ENCODE data around the gene EIPR1. TPM values are rescaled to one million over a fixed set of nuclear protein-coding genes. Genes with fewer than 3 reads are reported as not detected.

Gene EIPR1
- total and polyA plus RNA-seq, 2 donors, result 21.3 to 31.9 TPM

DNA sequence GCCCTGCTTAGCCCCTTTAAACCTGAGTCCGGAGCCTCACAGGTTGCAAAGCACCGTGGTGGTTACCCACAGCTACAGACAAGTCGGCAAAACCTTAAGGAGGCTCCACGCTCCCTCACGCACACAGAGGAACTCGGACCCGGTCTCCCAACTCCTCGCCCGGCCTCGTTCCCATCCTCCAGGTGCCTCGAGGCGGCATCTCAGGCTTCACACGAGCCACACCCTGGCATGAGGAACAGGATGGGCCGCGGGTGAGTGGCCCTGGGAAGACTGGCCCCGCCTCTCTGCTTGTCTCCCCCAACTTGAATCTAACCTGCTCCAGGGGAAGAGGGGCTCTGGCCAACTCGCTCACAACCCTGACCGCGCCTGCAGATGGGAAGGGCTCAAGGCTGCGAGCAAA is 97.4 kb downstream of the EIPR1 start:
- no peak for DNase-seq (ENCODE audit: low read depth in 6 of 9, low spot score in 9 of 9)
- H3K9me3 ChIP-seq (ENCODE audit: control insufficient read depth in 2 of 2, insufficient read depth in 1 of 2, low read length in 1 of 2), result peaks cover 1 to 6% of the 10 kb centered on the region in 2 donors
- no peaks in the 10 kb centered on the region for H3K27me3 ChIP-seq (ENCODE audit: control insufficient read depth in 2 of 2, insufficient read depth in 1 of 2, low read length in 1 of 2)
- no peak overlapping the region for H3K27ac ChIP-seq (ENCODE audit: low read depth in 1 of 2, low read length in 1 of 2)
- H3K4me1 ChIP-seq (ENCODE audit: control insufficient read depth in 2 of 2, insufficient read depth in 2 of 2, low read length in 2 of 2), result no peaks in the 10 kb centered on the region
- H3K4me3 ChIP-seq (ENCODE audit: low read length in 2 of 2), result no peak overlapping the region
- WGBS, result 84% methylated on average over 20 of the region's 20 CpGs
- peaks cover 0 to 3% of the 10 kb centered on the region in 2 donors for H3K36me3 ChIP-seq (ENCODE audit: control insufficient read depth in 2 of 2, insufficient read depth in 2 of 2, low read length in 1 of 2)

DNA sequence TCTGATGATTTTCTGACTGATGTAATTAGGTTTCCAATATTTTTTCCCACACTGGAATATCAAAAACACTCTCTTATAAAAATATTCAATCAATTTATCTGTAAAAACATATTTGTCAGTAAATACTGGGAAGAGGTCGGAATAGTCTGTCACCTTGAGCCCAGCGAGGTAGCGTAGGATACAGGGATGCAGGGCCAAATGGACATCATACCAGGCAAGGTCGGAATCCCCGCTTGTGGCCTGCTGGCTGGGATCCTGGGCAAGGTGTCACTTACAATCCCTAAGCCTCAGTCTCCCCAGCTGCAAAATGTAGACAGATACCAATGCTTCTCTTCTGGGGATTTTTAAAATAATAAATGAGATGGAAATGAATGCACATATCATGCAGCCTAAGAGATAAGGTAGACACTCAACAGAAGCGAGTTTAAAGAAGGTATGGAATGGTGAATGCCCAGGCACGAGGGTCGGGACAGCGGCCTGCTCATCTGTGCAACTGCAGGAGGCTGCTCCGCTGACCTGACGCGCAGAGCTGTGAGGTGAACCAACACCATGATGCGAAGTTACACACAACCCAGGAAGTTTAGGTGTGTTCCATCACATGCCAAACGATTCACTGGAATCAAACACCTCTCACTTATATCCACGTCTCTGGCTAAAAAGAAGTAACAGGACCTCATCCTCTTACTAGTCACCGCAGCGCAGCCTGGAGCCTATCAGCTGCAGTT is 98.2 kb downstream of the EIPR1 start:
- DNase-seq (ENCODE audit: low read depth in 6 of 9, low spot score in 9 of 9), result no peak
- no peak overlapping the region for H3K4me3 ChIP-seq (ENCODE audit: low read length in 2 of 2)
- WGBS, result 93% methylated on average over 17 of the region's 17 CpGs

DNA sequence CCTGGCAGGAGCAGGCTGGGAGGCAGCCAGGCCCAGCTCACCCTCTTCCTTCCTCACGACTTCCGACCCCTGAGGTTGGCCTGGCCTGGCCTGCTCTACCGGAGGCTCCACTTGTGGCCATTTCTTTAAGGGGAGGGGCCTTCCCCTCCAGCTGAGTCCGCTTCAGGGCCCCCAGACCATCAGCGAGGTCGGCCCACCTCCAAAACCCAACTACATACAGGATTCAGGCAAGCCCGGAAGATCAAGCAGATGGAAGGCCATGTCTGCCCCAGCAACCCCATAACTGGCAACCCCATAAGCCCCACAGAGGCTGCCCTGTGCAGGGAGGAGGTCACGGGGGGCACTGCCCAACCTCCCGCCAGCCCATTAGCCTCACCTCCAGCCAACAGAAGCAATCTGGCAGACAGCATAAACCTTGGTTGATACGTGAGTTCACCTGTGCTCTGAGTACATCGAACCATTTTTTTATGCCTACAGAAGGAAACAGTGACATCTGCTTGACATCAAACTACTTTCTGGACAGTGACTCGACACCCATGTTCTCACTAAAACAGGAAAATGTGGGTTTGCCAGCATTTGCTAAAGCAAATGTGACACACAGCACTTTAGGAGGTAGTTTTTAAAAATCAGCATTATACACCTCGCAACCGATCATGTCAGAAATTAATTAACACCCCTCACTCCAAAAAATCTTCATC is 98.9 kb downstream of the EIPR1 start:
- peaks cover 1 to 6% of the 10 kb centered on the region in 2 donors for H3K9me3 ChIP-seq (ENCODE audit: control insufficient read depth in 2 of 2, insufficient read depth in 1 of 2, low read length in 1 of 2)
- peak in 1 of 9 donors; percentile 12 for DNase-seq (ENCODE audit: low read depth in 6 of 9, low spot score in 9 of 9)
- 88% methylated on average over 14 of the region's 14 CpGs for WGBS
- no peak overlapping the region for H3K4me3 ChIP-seq (ENCODE audit: low read length in 2 of 2)
- no peaks in the 10 kb centered on the region for H3K4me1 ChIP-seq (ENCODE audit: control insufficient read depth in 2 of 2, insufficient read depth in 2 of 2, low read length in 2 of 2)
- peak overlapping the region in 1 of 2 donors; percentile 12 for H3K27ac ChIP-seq (ENCODE audit: low read depth in 1 of 2, low read length in 1 of 2)
- peaks cover 0 to 3% of the 10 kb centered on the region in 2 donors for H3K36me3 ChIP-seq (ENCODE audit: control insufficient read depth in 2 of 2, insufficient read depth in 2 of 2, low read length in 1 of 2)
- no peaks in the 10 kb centered on the region for H3K27me3 ChIP-seq (ENCODE audit: control insufficient read depth in 2 of 2, insufficient read depth in 1 of 2, low read length in 1 of 2)

More for the DNA sequence above, 98.2 kb downstream of the EIPR1 start:
- Histone ChIP-seq H3K9me3 (ENCODE audit: control insufficient read depth in 2 of 2, insufficient read depth in 1 of 2, low read length in 1 of 2) (peaks cover 1 to 6% of the 10 kb centered on the region in 2 donors), H3K4me1 (ENCODE audit: control insufficient read depth in 2 of 2, insufficient read depth in 2 of 2, low read length in 2 of 2) (no peaks in the 10 kb centered on the region), H3K27ac (ENCODE audit: low read depth in 1 of 2, low read length in 1 of 2) (no peak overlapping the region), H3K27me3 (ENCODE audit: control insufficient read depth in 2 of 2, insufficient read depth in 1 of 2, low read length in 1 of 2) (no peaks in the 10 kb centered on the region), H3K36me3 (ENCODE audit: control insufficient read depth in 2 of 2, insufficient read depth in 2 of 2, low read length in 1 of 2) (peaks cover 0 to 3% of the 10 kb centered on the region in 2 donors)

DNA sequence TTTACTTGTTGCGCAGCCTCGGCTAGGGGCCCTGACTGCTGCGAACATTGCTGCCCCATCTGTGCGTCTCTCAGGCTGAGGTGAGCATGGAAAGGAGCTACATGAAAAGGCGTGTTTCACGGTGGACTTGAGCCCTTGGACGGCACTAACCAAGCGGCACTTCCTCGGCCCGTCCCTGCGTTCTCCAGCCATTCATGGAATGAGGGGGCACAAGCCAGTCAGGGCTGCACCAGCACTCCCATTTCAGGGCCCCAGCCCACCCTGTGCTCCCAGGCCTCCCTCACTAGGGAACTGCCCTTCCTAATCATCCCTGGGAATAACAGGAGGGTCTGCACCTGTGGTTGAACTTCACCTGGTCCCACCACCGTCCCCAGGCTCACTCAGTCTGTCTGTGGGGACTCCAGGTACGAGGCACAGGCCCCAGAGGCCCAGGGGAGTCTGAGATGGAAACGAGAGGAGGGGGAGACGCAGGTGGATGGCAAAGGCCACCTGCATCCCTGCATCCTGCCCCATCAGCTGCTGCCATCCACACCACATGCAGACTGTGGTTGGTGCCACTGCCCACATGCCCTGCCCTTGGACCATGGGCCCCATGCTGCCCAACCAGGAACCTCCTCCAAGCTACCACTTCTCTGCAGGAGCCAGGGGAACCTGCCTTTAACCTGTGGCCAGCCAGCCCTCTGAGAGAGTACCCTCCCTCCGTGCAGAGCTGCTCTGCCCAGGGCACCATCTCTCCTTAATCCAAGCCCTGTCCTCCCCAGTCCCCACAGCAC is 99.7 kb downstream of the EIPR1 start:
- H3K36me3 ChIP-seq (ENCODE audit: control insufficient read depth in 2 of 2, insufficient read depth in 2 of 2, low read length in 1 of 2), result peaks cover 0 to 3% of the 10 kb centered on the region in 2 donors
- no peaks in the 10 kb centered on the region for H3K27me3 ChIP-seq (ENCODE audit: control insufficient read depth in 2 of 2, insufficient read depth in 1 of 2, low read length in 1 of 2)
- DNase-seq (ENCODE audit: low read depth in 6 of 9, low spot score in 9 of 9), result no peak
- no peak overlapping the region for H3K27ac ChIP-seq (ENCODE audit: low read depth in 1 of 2, low read length in 1 of 2)
- H3K4me1 ChIP-seq (ENCODE audit: control insufficient read depth in 2 of 2, insufficient read depth in 2 of 2, low read length in 2 of 2), result no peaks in the 10 kb centered on the region
- no peak overlapping the region for H3K4me3 ChIP-seq (ENCODE audit: low read length in 2 of 2)
- 98% methylated on average over 16 of the region's 16 CpGs for WGBS
- peaks cover 1 to 6% of the 10 kb centered on the region in 2 donors for H3K9me3 ChIP-seq (ENCODE audit: control insufficient read depth in 2 of 2, insufficient read depth in 1 of 2, low read length in 1 of 2)

DNA sequence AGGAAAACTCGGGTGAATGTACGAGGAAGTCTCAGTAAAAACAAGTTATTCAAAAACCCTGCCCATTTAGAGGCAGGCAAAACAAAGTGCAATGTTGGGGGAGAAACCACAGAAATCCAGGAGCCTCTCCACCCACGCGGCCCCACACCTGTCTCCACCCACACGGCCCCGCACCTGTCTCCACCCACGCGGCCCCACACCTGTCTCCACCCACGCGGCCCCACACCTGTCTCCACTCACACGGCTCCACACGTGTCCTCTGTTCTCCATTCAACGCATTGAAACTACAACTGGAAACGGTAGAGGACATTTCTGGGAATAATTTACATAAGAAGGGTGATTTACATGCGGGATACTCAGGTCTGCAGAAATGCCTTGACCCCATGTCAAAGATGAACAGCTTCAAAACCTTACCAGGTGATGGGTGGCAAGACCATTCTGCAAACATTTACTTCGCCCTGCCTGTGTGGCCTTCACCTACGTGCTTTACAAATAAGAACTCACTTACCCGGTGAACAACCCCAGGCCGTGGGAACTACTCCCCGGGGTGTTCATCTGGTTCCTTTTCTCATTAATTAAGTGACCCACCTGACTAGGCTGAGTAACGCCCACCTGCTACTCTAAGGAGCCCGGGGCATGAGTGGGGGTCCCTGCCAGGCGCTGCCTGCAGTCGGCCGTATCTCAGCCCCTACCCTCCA is 100.4 kb downstream of the EIPR1 start:
- Histone ChIP-seq H3K4me1 (ENCODE audit: control insufficient read depth in 2 of 2, insufficient read depth in 2 of 2, low read length in 2 of 2) (no peaks in the 10 kb centered on the region), H3K27ac (ENCODE audit: low read depth in 1 of 2, low read length in 1 of 2) (no peak overlapping the region), H3K27me3 (ENCODE audit: control insufficient read depth in 2 of 2, insufficient read depth in 1 of 2, low read length in 1 of 2) (no peaks in the 10 kb centered on the region), H3K36me3 (ENCODE audit: control insufficient read depth in 2 of 2, insufficient read depth in 2 of 2, low read length in 1 of 2) (peaks cover 0 to 3% of the 10 kb centered on the region in 2 donors), H3K4me3 (ENCODE audit: low read length in 2 of 2) (no peak overlapping the region), H3K9me3 (ENCODE audit: control insufficient read depth in 2 of 2, insufficient read depth in 1 of 2, low read length in 1 of 2) (peaks cover 1 to 6% of the 10 kb centered on the region in 2 donors)
- DNase-seq (ENCODE audit: low read depth in 6 of 9, low spot score in 9 of 9), result no peak
- WGBS, result 89% methylated on average over 25 of the region's 25 CpGs

DNA sequence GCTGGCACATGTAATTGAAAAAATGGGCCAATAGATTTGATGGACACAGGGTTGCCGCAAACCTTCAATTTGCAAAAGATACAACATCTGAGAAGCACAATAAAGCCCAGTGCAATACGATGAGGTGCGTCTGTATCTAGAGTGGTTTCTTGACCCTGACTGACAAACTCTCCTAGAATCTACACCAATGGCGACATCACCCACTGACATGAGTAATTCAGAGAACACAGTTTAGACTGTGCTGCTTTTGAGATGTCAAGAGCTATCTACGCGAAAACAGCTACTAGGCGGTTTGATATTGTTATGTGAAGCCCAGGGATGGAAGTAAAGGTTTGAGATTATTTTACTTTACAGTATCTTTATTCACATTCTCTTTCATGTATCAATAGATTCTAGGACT is 104.9 kb downstream of the EIPR1 start:
- Histone ChIP-seq H3K4me3 (ENCODE audit: low read length in 2 of 2) (no peak overlapping the region), H3K27me3 (ENCODE audit: control insufficient read depth in 2 of 2, insufficient read depth in 1 of 2, low read length in 1 of 2) (no peaks in the 10 kb centered on the region), H3K36me3 (ENCODE audit: control insufficient read depth in 2 of 2, insufficient read depth in 2 of 2, low read length in 1 of 2) (peaks cover 0 to 5% of the 10 kb centered on the region in 2 donors), H3K4me1 (ENCODE audit: control insufficient read depth in 2 of 2, insufficient read depth in 2 of 2, low read length in 2 of 2) (no peaks in the 10 kb centered on the region), H3K9me3 (ENCODE audit: control insufficient read depth in 2 of 2, insufficient read depth in 1 of 2, low read length in 1 of 2) (peaks cover 0 to 6% of the 10 kb centered on the region in 2 donors), H3K27ac (ENCODE audit: low read depth in 1 of 2, low read length in 1 of 2) (no peak overlapping the region)
- 99% methylated on average over 7 of the region's 7 CpGs for WGBS
- DNase-seq (ENCODE audit: low read depth in 6 of 9, low spot score in 9 of 9), result no peak

DNA sequence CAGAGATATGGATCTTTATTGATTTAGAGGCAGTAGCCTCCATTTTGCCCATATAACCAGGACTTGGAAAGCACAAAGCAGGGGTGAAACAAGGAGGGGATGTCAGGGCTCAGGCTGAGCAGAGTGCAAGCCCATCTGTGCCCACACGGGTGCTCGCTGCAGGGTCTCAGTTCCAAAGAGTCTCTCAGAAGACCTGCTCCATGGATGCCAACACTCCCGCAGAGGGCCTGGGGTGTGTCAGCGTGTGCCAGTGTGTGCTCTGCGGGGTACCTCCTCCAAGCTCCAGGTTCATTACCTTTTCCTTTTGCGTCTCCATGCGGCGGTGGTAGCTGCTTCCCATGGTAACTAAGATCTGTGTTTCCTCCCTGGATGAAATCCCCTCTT is 107.5 kb downstream of the EIPR1 start:
- 98% methylated on average over 8 of the region's 8 CpGs for WGBS
- Histone ChIP-seq H3K9me3 (ENCODE audit: control insufficient read depth in 2 of 2, insufficient read depth in 1 of 2, low read length in 1 of 2) (no peaks in the 10 kb centered on the region), H3K27ac (ENCODE audit: low read depth in 1 of 2, low read length in 1 of 2) (no peak overlapping the region), H3K36me3 (ENCODE audit: control insufficient read depth in 2 of 2, insufficient read depth in 2 of 2, low read length in 1 of 2) (peaks cover 0 to 5% of the 10 kb centered on the region in 2 donors), H3K4me3 (ENCODE audit: low read length in 2 of 2) (no peak overlapping the region), H3K4me1 (ENCODE audit: control insufficient read depth in 2 of 2, insufficient read depth in 2 of 2, low read length in 2 of 2) (no peaks in the 10 kb centered on the region), H3K27me3 (ENCODE audit: control insufficient read depth in 2 of 2, insufficient read depth in 1 of 2, low read length in 1 of 2) (no peaks in the 10 kb centered on the region)
- no peak for DNase-seq (ENCODE audit: low read depth in 6 of 9, low spot score in 9 of 9)

DNA sequence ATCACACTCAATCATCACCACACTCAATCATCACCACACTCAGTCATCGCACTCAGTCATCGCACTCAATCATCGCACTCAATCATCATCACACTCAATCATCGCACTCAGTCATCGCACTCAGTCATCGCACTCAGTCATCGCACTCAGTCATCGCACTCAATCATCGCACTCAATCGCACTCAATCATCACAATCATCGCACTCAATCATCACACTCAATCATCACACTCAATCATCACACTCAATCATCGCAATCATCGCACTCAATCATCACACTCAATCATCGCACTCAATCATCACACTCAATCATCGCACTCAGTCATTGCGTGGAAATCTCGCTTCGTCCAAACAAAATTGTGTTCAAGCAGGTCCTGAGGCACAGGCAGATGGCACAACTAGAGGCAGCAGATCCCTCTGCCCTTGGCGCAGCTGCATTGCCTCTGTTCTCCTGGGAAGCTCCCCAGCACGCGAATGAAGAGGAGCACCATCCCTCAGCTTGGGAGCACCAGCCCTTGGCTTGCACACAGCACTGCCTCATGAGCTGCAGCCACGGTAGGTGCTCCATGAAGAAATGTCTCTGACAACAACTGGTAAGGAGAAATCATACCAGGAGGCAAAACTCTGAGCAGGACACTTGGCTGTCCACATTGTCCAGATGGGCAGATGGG is 108.1 kb downstream of the EIPR1 start:
- no peaks in the 10 kb centered on the region for H3K9me3 ChIP-seq (ENCODE audit: control insufficient read depth in 2 of 2, insufficient read depth in 1 of 2, low read length in 1 of 2)
- no peak for DNase-seq (ENCODE audit: low read depth in 6 of 9, low spot score in 9 of 9)
- no peaks in the 10 kb centered on the region for H3K4me1 ChIP-seq (ENCODE audit: control insufficient read depth in 2 of 2, insufficient read depth in 2 of 2, low read length in 2 of 2)
- WGBS, result 84% methylated on average over 21 of the region's 22 CpGs
- peaks cover 0 to 5% of the 10 kb centered on the region in 2 donors for H3K36me3 ChIP-seq (ENCODE audit: control insufficient read depth in 2 of 2, insufficient read depth in 2 of 2, low read length in 1 of 2)
- H3K4me3 ChIP-seq (ENCODE audit: low read length in 2 of 2), result no peak overlapping the region
- H3K27ac ChIP-seq (ENCODE audit: low read depth in 1 of 2, low read length in 1 of 2), result no peak overlapping the region
- no peaks in the 10 kb centered on the region for H3K27me3 ChIP-seq (ENCODE audit: control insufficient read depth in 2 of 2, insufficient read depth in 1 of 2, low read length in 1 of 2)

All from thymus (tissue), 11 donors.